ENCODE results near the gene ABCB1. TPM values are rescaled to one million over a fixed set of nuclear protein-coding genes. Genes with fewer than 3 reads are reported as not detected.
A peak's percentile ranks its signal among the peaks of the same experiment; 100 is the strongest.
"Not testable (repeated sequence)": the region's sequence is repeated elsewhere in the genome, so short reads cannot be mapped to it uniquely, and the experiment has no call there.

The ABCB1 gene
- total RNA-seq, 2 donors from 2014 or later = 1.5 to 3.0 TPM

DNA sequence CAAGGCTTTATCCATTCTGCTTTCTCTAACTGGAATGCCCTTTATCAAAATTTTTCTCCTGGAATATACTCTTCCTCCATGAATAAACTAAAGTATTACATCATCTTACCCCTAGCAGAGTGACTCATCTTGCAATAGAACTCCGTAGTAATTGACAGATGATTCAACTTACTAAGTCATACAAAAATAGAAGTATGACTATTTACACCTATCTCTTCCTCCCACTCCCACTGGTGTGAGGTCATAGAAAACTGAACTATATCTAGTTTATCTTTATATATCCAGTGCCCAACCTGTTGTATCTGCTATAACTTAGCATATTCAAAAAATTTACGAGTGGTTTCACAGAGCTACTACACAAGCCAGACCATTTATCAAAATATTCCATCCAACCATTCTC lies 26.1 kb downstream of the ABCB1 start:
- no peak for DNase-seq (ENCODE audit: low spot score)
- Histone ChIP-seq H3K27me3 (no peaks in the 10 kb centered on the region), H3K36me3 (no peaks in the 10 kb centered on the region), H3K27ac (peak overlapping the region in 1 of 2 donors; percentile 33), H3K9me3 (no peaks in the 10 kb centered on the region), H3K4me3 (no peak overlapping the region), H3K4me1 (peaks cover 0 to 11% of the 10 kb centered on the region in 2 donors)
- no peak for TF ChIP-seq CTCF (IDR thresholded peaks at IDR 0.05)

DNA sequence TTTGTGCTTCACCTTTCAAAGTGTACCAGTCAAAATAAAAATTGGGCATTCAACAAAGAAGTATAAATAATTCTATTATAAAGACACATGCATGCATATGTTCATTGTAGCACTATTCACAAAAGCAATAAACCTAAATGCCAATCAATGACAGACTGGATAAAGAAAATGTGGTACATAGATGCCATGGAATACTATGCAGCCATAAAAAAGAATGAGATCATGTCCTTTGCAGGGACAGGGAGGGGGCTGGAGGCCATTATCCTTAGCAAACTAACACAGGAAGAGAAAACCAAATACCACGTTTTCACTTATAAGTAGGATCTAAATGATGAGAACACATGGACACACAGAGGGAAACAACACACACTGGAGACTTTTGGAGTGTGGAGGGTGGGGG lies 28.2 kb downstream of the ABCB1 start:
- H3K36me3 ChIP-seq; H3K27me3 ChIP-seq; H3K27ac ChIP-seq; H3K9me3 ChIP-seq; DNase-seq (ENCODE audit: low spot score); H3K4me3 ChIP-seq: not testable (repeated sequence)
- peaks cover 0 to 11% of the 10 kb centered on the region in 2 donors for H3K4me1 ChIP-seq

GRCh38 chr7:87570178-87570577 lies 30.5 kb downstream of the ABCB1 start:
- no peak overlapping the region for H3K4me3 ChIP-seq
- no peaks in the 10 kb centered on the region for H3K36me3 ChIP-seq
- H3K27ac ChIP-seq = no peak overlapping the region
- no peaks in the 10 kb centered on the region for H3K27me3 ChIP-seq
- H3K4me1 ChIP-seq = peaks cover 0 to 4% of the 10 kb centered on the region in 2 donors
- no peaks in the 10 kb centered on the region for H3K9me3 ChIP-seq
- TF ChIP-seq CTCF (IDR thresholded peaks at IDR 0.05) = no peak
- DNase-seq (ENCODE audit: low spot score) = no peak

DNA sequence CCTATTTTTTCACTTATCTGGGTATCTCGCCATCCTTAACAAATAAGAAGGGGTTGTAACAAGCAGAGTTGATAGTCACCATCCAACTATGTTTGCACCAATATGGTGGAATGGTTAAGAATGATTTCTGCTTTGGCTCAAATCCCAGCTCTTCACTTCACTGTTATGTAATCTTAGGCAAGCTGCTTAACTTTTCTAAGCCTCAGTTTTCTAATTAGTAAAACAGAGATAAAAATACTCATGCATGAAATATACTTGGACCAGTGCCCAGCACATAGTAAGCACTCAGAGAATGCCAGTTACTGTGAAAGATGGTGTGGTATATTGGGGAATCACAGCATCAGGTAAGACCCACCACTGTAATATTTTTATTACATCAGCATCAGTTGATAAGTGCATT lies 33.6 kb downstream of the ABCB1 start:
- DNase-seq (ENCODE audit: low spot score) = no peak
- no peaks in the 10 kb centered on the region for H3K27me3 ChIP-seq
- H3K4me3 ChIP-seq = no peak overlapping the region
- no peaks in the 10 kb centered on the region for H3K4me1 ChIP-seq
- H3K36me3 ChIP-seq = no peaks in the 10 kb centered on the region
- no peaks in the 10 kb centered on the region for H3K9me3 ChIP-seq
- H3K27ac ChIP-seq = no peak overlapping the region
- no peak for TF ChIP-seq CTCF (IDR thresholded peaks at IDR 0.05)

DNA sequence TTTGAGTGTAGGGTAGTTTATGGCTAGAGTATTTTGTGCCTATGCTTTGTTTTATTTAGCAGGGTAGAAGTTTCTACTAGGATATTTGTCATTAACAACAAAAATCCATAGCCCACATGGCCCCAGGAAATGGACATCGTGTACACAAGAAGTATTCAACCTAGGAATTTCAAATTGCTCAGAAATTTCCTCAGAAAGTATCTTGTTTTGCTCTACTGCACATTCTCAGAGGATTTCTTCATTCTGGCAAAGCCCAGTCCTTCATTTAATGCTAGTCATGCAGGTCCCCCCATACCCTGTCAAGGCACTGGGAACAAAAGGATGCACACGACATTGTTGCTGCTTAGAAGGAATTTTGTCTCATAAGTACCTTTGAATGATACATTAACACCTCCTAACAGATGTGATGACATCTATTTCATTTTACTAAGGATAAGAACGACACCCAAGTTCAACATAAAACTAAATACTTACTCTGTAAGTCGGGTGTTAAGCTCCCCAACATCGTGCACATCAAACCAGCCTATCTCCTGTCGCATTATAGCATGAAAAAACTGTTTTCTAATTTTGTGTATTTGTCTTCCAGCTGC lies 34.3 kb downstream of the ABCB1 start:
- Histone ChIP-seq H3K4me3 (no peak overlapping the region), H3K27ac (no peak overlapping the region), H3K9me3 (no peaks in the 10 kb centered on the region), H3K27me3 (no peaks in the 10 kb centered on the region), H3K36me3 (no peaks in the 10 kb centered on the region), H3K4me1 (no peaks in the 10 kb centered on the region)
- DNase-seq (ENCODE audit: low spot score) = no peak
- no peak for TF ChIP-seq CTCF (IDR thresholded peaks at IDR 0.05)

DNA sequence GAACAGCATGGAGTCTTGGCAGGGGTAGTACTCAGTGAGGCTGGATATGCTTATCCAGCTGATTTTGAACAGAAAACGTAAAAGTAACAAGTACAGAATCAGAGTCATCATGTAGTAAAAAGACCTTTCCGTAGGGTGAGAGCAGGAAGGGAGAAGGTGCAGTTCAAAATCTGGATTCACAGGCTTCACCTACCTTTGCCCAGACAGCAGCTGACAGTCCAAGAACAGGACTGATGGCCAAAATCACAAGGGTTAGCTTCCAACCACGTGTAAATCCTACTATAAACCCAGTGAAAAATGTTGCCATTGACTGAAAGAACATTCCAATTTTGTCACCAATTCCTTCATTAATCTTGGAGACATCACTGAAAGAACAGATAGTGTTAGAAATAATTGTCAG lies 34.8 kb downstream of the ABCB1 start:
- Histone ChIP-seq H3K9me3 (no peaks in the 10 kb centered on the region), H3K36me3 (no peaks in the 10 kb centered on the region), H3K4me1 (no peaks in the 10 kb centered on the region), H3K27me3 (no peaks in the 10 kb centered on the region), H3K4me3 (no peak overlapping the region), H3K27ac (no peak overlapping the region)
- TF ChIP-seq CTCF (IDR thresholded peaks at IDR 0.05) = no peak
- DNase-seq (ENCODE audit: low spot score) = no peak

Data from right atrium auricular region (tissue), 2 donors.